Kidney (tissue), 14 donors: ENCODE results near the gene DUSP9. TPM values are rescaled to one million over a fixed set of nuclear protein-coding genes. Genes with fewer than 3 reads are reported as not detected.
"Not testable (repeated sequence)": the region's sequence is repeated elsewhere in the genome, so short reads cannot be mapped to it uniquely, and the experiment has no call there.

Source experiments
- DNase-seq, 5 donors: peaks; one replicate each; pipeline ENCODE4 v3.0.0-alpha.2; 2013 to 2020
- FAIRE-seq: peaks from 2 replicates; lab custom pipeline; 2012; peaks lifted over from hg19 to GRCh38; lab: Jason Lieb, UNC
- H3K27ac ChIP-seq, 2 donors: one replicate each; pipeline ENCODE4 v1.7.0; 2013; ENCODE audit warnings: low read depth in 2 of 2, low read length in 2 of 2, inconsistent platforms in 1 of 2
- H3K27me3 ChIP-seq: one replicate; pipeline ENCODE4 v1.7.1; 2013; ENCODE audit warnings: low read length, inconsistent platforms; ENCODE audit not compliant: control insufficient read depth, insufficient read depth
- H3K36me3 ChIP-seq, 3 donors: one replicate each; pipeline versions ENCODE4 v1.7.0 to v1.7.1; 2013; ENCODE audit warnings: low read length in 3 of 3, control low read depth in 1 of 3, inconsistent platforms in 1 of 3; ENCODE audit not compliant: insufficient read depth in 3 of 3, control insufficient read depth in 2 of 3
- H3K4me1 ChIP-seq, 3 donors: one replicate each; pipeline versions ENCODE4 v1.7.0 to v1.7.1; 2013; ENCODE audit warnings: low read length in 3 of 3, inconsistent platforms in 1 of 3, low read depth in 1 of 3; ENCODE audit not compliant: control insufficient read depth in 2 of 3, insufficient read depth in 2 of 3
- H3K4me3 ChIP-seq, 3 donors: one replicate each; pipeline versions ENCODE4 v1.7.0 to v1.8.1; 2013; ENCODE audit warnings: low read length in 3 of 3, control low read depth in 1 of 3, inconsistent platforms in 1 of 3
- H3K9ac ChIP-seq, 3 donors: one replicate each; pipeline versions ENCODE4 v1.7.0 to v1.7.1; 2013; ENCODE audit warnings: low read length in 3 of 3, control low read depth in 1 of 3, inconsistent platforms in 1 of 3
- H3K9me3 ChIP-seq, 3 donors: one replicate each; pipeline versions ENCODE4 v1.7.0 to v1.7.1; 2013; ENCODE audit warnings: low read length in 3 of 3, control low read depth in 1 of 3, inconsistent platforms in 1 of 3; ENCODE audit not compliant: control insufficient read depth in 2 of 3, insufficient read depth in 1 of 3
- intact Hi-C: fragments of 100-400 bp; cut with DNase I; formaldehyde crosslinking; loops from one replicate; pipeline ENCODE4 v1.11.1; 2022
- polyA plus RNA-seq: library from polyadenylated mRNA; stranded (reverse); fragments of 350-450 nt; fragmentation: Illumina TruSeq; extraction: RNeasy Lipid Tissue Mini Kit (QIAGEN cat#74804); gene quantifications from one replicate; pipeline ENCODE4 v1.2.3, GENCODE V29; 2014; ENCODE audit warnings: low read depth, low replicate concordance; ENCODE audit not compliant: insufficient read depth
- total RNA-seq: library from RNA; stranded (reverse); fragmentation: NEBNext Ultra II Directional; extraction: Animal tissue kit (Norgen Biotek cat#: 25700); gene quantifications from one replicate; pipeline ENCODE4 v1.2.1, GENCODE V29; 2021
- TF ChIP-seq, protein P1 (sequence below): IDR thresholded peaks from 3 replicates; pipeline ENCODE4 v1.5.1; 2012; ENCODE audit warnings: mild to moderate bottlenecking, moderate library complexity, borderline replicate concordance; ENCODE audit not compliant: insufficient read depth; ENCODE audit errors: extremely low read depth
- donor health status: control.
- donor health status: control.
- donor health status: control.
- donor health status: control.
- donor health status: control.
- donor health status: DM: yes; HTN: yes; CAD: no.
- donor health status: Normal renal cell carcinoma (clear cell type).

The DUSP9 gene
- total and polyA plus RNA-seq, 2 donors from 2014 or later: 4.7 to 81.4 TPM

DNA sequence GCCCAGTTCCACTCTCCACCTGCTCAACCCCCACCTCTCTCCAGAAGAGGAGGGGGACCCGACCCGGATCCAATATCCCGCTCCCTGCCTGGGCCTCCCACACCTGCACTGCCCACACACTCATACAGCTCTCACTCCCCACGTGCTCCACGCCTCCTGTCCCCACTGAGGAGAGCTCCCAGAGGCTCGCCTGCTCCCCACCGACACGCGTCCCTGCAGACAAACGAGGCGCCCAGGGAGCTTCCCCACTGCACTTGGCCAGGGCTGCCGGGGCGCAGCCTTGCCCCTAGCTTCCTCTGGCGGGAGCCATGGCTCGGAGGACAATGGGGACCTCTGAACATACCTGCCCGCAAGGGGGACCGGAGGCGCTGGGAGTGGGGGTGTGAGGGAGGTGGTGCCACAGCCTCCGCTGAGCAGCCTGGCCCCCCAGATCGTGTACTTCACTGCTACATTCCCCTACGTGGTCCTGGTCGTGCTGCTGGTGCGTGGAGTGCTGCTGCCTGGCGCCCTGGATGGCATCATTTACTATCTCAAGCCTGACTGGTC is 45.7 kb downstream of the DUSP9 start:
- DNase-seq (peak in 4 of 5 donors; percentile 45 to 74 (median 63)), FAIRE-seq (no peak)
- Histone ChIP-seq H3K9ac (no peak overlapping the region), H3K4me1 (peaks cover 0 to 4% (median 0%) of the 10 kb centered on the region in 3 donors), H3K9me3 (no peaks in the 10 kb centered on the region), H3K4me3 (no peak overlapping the region), H3K36me3 (no peaks in the 10 kb centered on the region), H3K27me3 (no peaks in the 10 kb centered on the region), H3K27ac (no peak overlapping the region)
- intact Hi-C loops: no loop called here
- TF ChIP-seq, protein P1, sequence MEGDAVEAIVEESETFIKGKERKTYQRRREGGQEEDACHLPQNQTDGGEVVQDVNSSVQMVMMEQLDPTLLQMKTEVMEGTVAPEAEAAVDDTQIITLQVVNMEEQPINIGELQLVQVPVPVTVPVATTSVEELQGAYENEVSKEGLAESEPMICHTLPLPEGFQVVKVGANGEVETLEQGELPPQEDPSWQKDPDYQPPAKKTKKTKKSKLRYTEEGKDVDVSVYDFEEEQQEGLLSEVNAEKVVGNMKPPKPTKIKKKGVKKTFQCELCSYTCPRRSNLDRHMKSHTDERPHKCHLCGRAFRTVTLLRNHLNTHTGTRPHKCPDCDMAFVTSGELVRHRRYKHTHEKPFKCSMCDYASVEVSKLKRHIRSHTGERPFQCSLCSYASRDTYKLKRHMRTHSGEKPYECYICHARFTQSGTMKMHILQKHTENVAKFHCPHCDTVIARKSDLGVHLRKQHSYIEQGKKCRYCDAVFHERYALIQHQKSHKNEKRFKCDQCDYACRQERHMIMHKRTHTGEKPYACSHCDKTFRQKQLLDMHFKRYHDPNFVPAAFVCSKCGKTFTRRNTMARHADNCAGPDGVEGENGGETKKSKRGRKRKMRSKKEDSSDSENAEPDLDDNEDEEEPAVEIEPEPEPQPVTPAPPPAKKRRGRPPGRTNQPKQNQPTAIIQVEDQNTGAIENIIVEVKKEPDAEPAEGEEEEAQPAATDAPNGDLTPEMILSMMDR: no peak

DNA sequence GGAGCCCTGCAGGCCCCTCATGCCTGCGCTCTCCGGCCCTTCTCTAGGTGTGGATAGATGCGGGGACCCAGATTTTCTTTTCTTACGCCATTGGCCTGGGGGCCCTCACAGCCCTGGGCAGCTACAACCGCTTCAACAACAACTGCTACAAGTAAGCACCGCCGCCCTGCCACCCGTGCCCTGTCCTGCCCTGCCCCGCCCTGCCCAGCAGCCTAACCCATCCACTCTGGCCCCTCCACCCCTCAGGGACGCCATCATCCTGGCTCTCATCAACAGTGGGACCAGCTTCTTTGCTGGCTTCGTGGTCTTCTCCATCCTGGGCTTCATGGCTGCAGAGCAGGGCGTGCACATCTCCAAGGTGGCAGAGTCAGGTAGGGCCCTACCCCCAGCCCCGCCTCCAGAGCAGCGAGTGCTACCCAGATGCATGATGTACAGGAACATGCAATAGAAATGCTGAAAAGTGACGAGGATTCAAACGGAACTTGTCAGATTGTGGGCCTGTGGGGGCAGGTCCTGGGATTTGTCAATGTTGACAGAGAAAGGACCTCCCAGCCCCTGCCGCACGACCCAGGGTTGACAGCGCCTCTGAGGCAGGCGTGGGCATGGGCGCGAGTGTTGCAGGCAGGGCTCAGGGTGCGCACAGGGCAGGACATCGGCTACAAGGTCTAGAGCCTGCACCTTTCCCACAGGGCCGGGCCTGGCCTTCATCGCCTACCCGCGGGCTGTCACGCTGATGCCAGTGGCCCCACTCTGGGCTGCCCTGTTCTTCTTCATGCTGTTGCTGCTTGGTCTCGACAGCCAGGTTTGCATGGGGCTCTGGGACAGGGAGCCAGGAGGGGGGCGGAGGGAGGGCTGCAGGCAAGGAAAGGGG is 46.4 kb downstream of the DUSP9 start:
- H3K27ac ChIP-seq: no peak overlapping the region
- H3K4me3 ChIP-seq: no peak overlapping the region
- FAIRE-seq (no peak), DNase-seq (peak in 1 of 5 donors; percentile 55)
- H3K36me3 ChIP-seq: no peaks in the 10 kb centered on the region
- peaks cover 0 to 4% (median 0%) of the 10 kb centered on the region in 3 donors for H3K4me1 ChIP-seq
- TF ChIP-seq, protein P1: no peak
- H3K9me3 ChIP-seq: no peaks in the 10 kb centered on the region
- H3K27me3 ChIP-seq: no peaks in the 10 kb centered on the region
- intact Hi-C loops: no loop called here
- no peak overlapping the region for H3K9ac ChIP-seq

DNA sequence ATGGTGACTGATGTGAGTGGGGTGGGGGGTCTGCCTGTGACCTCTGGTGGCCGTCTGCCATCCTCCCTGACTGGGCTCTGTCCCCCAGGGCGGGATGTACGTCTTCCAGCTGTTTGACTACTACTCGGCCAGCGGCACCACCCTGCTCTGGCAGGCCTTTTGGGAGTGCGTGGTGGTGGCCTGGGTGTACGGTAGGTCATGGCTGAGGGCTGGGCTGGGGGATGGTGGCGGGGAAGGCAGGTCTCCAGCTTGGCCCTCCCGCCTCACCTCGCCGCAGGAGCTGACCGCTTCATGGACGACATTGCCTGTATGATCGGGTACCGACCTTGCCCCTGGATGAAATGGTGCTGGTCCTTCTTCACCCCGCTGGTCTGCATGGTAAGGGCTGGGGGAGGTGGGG is 47.3 kb downstream of the DUSP9 start:
- peak in 1 of 5 donors; percentile 61 for DNase-seq
- H3K4me1 ChIP-seq, H3K4me3 ChIP-seq, H3K36me3 ChIP-seq, FAIRE-seq, intact Hi-C loops, H3K9ac ChIP-seq, H3K27ac ChIP-seq, H3K9me3 ChIP-seq, H3K27me3 ChIP-seq: not testable (repeated sequence)

DNA sequence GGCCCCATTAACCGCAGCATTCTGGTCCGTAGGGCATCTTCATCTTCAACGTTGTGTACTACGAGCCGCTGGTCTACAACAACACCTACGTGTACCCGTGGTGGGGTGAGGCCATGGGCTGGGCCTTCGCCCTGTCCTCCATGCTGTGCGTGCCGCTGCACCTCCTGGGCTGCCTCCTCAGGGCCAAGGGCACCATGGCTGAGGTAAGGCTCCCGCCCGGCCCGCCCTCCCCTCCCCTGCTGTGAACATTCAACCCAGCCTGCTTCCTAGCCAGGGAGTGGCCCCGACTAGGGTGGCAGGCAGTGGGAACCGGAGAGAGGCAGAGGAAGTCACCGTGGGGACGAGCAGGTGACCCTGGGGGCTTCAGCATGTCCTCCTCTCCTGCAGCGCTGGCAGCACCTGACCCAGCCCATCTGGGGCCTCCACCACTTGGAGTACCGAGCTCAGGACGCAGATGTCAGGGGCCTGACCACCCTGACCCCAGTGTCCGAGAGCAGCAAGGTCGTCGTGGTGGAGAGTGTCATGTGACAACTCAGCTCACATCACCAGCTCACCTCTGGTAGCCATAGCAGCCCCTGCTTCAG is 47.8 kb downstream of the DUSP9 start:
- Histone ChIP-seq H3K9ac (no peak overlapping the region), H3K36me3 (no peaks in the 10 kb centered on the region), H3K4me3 (no peak overlapping the region), H3K27me3 (no peaks in the 10 kb centered on the region), H3K4me1 (peaks cover 0 to 1% (median 0%) of the 10 kb centered on the region in 3 donors), H3K9me3 (no peaks in the 10 kb centered on the region), H3K27ac (no peak overlapping the region)
- TF ChIP-seq, protein P1: no peak
- FAIRE-seq (no peak), DNase-seq (peak in 1 of 5 donors; percentile 71)
- intact Hi-C loops: no loop called here
